T-helper 9 cell (primary cell): ENCODE measurements around the gene LRRC8E.
A peak's percentile ranks its signal among the peaks of the same experiment; 100 is the strongest.

Experiments
- DNase-seq: peaks from one replicate; pipeline ENCODE4 v3.0.0-alpha.2; 2020

Gene LRRC8E

GRCh38 chr19:7868671-7869452 is 19.4 kb upstream of the LRRC8E start:
- peak; percentile 79 for DNase-seq

- peak; percentile 82 for DNase-seq
These were observed 18.8 kb upstream of the LRRC8E start for GRCh38 chr19:7869453-7869909.

GRCh38 chr19:7869910-7870511 is 18.3 kb upstream of the LRRC8E start:
- DNase-seq, result peak; percentile 50

GRCh38 chr19:7870571-7871436 is 17.5 kb upstream of the LRRC8E start:
- peak; percentile 36 for DNase-seq

- peak; percentile 83 for DNase-seq
These were observed 16.6 kb upstream of the LRRC8E start for GRCh38 chr19:7871437-7872305.

- DNase-seq, result no peak
These were observed 15.8 kb upstream of the LRRC8E start for GRCh38 chr19:7872306-7873204.

GRCh38 chr19:7873304-7874075 is 14.8 kb upstream of the LRRC8E start:
- no peak for DNase-seq

- DNase-seq, result no peak
These were observed 14.0 kb upstream of the LRRC8E start, which contains the start of gene PRR36 for GRCh38 chr19:7874076-7874896. Gene PRR36 (minus strand): TSS chr19:7874390. CDS start chr19:7873689, 701 bp downstream.

- no peak for DNase-seq
These were observed 13.4 kb upstream of the LRRC8E start for GRCh38 chr19:7874897-7875273.

- DNase-seq, result no peak
These were observed 11.0 kb upstream of the LRRC8E start for GRCh38 chr19:7877249-7877836.

GRCh38 chr19:7879111-7879807 is 9.1 kb upstream of the LRRC8E start:
- no peak for DNase-seq

GRCh38 chr19:7879836-7880235 is 8.5 kb upstream of the LRRC8E start:
- DNase-seq, result no peak

GRCh38 chr19:7881910-7882309 is 6.4 kb upstream of the LRRC8E start:
- DNase-seq, result no peak

- DNase-seq, result no peak
These were observed 5.2 kb upstream of the LRRC8E start for GRCh38 chr19:7883105-7883504.

GRCh38 chr19:7883796-7884570 is 4.3 kb upstream of the LRRC8E start:
- DNase-seq, result no peak

GRCh38 chr19:7885818-7886217 is 2.5 kb upstream of the LRRC8E start:
- no peak for DNase-seq

- DNase-seq, result no peak
These were observed 734 bp upstream of the LRRC8E start for GRCh38 chr19:7887408-7888144.
